Measurements from ENCODE around the gene DCST2.
"Not testable (repeated sequence)": the region's sequence is repeated elsewhere in the genome, so short reads cannot be mapped to it uniquely, and the experiment has no call there.

The DCST2 gene

GRCh38 chr1:154998818-154999570 is 34.6 kb downstream of the DCST2 start:
- peak; percentile 60 for DNase-seq (ENCODE audit: low read depth)

DNA sequence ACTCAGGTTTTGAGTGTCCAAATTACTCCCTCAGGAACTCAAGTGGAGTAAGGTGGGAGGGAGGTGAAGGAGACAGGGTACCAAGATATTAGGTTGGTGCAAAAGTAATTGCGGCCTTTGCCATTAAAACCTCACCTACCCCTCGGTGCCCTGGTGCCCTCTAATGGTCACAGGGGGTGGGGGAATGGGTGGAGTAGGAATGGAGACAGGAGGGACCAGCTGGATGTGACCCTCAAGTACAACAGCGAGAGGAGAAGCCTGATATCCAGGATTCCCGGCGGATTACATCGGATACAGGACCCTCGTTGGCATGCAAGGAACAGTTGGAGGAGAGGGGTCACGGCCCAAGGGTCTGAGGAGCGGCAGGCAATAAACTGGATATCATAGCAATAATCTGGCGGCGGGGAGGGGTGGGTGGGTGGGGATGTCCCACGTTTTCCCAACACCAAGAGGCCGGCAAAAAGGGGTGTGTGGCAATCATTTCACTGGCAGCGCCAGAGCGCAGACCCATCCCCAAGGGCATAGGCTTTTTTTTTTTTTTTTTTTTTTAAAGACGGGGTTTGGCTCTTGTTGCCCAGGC is 35.3 kb downstream of the DCST2 start:
- DNase-seq (ENCODE audit: low read depth): no peak

DNA sequence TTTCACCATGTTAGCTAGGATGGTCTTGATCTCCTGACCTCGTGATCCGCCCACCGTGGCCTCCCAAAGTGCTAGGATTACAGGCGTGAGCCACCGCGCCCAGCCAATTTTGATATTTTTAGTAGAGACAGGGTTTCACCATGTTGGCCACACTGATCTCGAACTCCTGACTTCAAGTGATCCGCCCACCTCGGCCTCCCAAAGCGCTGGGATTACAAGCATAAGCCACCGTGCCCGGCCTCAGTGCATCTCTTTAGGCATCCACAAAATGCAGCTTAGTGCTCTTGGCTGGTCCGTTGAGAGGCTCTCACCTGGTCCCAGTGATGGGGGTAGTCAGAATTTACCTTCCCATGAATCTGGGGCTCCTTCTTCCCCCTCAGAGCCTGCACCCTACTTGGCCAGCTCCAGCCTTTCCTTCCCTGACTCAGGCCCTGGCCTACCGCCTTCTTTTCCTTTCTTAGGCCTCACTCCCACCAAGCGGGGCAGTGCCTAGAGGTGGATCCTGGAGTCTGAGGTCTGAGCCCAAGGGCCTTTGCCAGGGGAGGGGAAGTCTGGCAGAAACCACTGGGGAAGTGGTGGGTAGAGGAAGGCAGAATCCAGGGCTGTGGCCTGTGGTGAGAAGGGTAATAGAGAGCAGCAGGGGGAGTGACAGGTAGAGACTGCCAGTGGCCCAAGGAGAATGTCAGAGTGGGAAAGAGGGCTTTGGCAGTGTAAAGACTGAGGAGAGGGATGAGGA is 36.4 kb downstream of the DCST2 start:
- DNase-seq (ENCODE audit: low read depth): no peak

DNA sequence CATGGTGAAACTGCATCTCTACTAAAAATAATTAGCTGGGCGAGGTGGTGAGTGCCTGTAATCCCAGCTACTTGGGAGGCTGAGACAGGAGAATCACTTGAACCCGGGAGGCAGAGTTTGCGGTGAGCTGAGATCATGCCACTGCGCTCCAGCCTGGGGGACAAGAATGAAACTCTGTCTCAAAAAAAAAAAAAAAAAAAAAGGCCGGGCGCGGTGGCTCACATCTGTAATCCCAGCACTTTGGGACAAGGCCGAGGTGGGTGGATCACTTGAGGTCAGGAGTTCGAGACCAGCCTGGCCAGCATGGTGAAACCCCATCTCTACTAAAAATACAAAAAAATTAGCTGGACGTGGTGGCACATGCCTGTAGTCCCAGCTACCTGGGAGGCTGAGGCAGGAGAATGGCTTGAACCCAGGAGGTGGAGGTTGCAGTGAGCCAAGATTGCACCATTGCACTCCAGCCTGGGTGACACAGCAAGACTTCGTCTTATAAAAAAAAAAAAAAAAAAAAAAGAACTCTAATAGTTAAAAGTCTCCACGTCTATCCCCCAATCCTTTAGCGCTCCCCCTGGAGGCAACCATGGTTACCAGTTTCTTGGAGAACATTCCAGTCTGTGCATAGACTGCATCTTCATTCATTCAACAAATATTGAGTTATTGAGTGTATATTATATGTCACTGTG is 38.1 kb downstream of the DCST2 start:
- not testable (repeated sequence) for DNase-seq (ENCODE audit: low read depth)

DNA sequence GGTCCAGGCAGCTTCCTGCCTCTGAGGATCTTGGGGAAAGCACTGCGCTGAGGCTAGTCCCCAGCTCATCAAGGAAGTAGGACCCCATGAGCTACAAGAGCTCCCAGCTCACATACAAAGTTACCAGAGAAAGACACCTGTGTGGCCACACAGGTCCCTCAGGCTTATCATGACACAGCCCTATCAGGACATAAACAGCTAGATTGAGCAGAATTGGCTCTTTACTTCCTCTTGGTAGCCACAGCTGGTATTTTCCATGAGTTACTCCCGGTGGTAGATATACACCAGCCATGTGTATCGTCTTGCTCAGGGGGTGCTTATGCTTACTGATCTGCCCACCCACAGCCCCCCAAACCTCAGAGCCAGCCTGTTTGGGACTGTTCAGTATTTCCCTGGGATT is 39.0 kb downstream of the DCST2 start:
- DNase-seq (ENCODE audit: low read depth): no peak

DNA sequence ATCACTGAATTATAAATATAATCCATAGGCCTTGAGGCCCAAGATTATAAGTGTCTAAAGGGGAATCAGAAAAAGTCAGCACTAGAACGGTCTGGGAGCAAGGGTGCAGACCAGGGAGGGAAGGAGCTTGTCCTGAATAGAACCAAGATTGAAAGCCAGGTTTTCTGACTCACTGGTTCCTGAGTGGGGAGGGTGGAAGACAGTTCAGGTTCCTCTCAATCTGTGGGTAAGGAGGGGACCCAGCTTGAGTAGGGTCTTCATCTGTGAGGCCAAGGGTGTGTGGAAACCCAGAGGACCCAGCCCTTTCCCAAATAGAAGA is 39.4 kb downstream of the DCST2 start:
- DNase-seq (ENCODE audit: low read depth): no peak

DNA sequence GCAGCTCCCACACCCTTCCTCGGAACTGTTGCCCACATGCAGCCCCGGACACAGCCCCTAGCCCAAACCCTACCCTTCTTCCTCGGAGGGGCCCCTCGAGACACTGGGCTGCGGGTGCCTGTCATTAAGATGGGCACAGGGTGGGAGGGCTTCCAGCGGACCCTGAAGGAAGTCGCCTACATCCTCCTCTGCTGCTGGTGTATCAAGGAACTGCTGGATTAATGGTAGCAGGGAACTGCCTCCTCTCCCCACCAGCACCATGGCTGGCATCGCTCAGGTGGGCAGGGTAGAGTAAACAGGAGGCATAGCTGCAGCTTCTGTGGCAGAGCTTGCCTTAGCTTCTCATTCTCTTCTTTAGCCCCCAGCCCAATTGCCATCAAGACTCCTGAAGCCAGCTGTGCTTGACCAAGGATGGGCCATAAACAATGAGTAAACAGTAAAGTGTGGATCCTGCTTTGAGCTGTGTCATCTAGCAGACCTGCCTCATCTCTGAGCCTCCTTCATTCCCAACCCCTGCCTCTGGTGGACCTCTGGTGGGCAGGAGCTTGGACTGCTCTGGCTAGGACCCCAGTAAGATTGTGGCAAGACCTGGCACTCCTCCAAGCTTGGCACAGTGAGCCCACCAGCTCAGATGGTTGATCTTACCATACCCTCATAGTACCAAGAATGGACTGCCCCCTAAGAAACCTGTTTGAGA is 39.9 kb downstream of the DCST2 start, which contains the start of gene LENEP:
TSS of gene LENEP (plus strand) at position 15 of the 697 bp plus-strand sequence. CDS start at position 37, 22 bp downstream.
- DNase-seq (ENCODE audit: low read depth): no peak

- no peak for DNase-seq (ENCODE audit: low read depth)
Observed at GRCh38 chr1:154992721-154993571, 40.6 kb downstream of the DCST2 start.

DNA sequence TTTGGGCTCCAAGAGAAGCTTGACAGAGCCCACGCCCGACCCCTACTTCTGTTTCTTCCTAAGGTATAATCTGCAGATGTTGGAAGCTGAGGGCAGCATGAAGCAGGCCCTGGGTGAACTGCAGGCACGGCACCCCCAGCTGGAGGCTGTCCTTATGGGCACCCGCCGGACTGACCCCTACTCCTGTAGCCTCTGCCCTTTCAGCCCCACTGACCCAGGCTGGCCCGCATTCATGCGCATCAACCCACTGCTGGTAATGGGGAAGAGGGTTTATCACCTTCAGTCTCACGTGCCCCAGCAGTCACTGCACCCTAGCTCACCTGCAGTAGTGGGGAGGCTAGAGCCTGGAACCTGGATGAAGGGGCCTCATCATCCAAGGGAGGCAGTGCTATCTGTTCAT is 43.3 kb downstream of the DCST2 start:
- DNase-seq (ENCODE audit: low read depth): no peak

- no peak for DNase-seq (ENCODE audit: low read depth)
Observed at GRCh38 chr1:154989195-154989860, 44.3 kb downstream of the DCST2 start.

- DNase-seq (ENCODE audit: low read depth): no peak
Observed at GRCh38 chr1:154988058-154988954, 45.3 kb downstream of the DCST2 start.

DNA sequence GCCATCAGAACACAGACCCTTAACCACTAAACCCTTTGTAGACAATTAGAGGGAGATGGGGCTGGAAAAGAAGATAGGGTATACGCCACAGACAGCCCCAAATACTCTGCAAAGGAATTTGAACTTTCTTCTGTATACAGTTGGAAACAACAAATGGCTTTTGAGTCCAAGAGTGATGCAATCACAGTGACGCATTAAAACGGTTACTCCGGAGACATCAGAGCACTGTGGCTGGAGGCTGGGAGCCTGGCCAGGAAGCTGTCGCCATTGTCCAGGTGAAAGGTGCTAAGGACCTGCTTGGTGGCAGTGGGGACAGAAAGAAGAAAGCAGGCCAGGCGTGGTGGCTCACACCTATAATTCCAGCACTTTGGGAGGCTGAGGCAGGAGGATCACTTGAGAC is 46.3 kb downstream of the DCST2 start:
- DNase-seq (ENCODE audit: low read depth): no peak

DNA sequence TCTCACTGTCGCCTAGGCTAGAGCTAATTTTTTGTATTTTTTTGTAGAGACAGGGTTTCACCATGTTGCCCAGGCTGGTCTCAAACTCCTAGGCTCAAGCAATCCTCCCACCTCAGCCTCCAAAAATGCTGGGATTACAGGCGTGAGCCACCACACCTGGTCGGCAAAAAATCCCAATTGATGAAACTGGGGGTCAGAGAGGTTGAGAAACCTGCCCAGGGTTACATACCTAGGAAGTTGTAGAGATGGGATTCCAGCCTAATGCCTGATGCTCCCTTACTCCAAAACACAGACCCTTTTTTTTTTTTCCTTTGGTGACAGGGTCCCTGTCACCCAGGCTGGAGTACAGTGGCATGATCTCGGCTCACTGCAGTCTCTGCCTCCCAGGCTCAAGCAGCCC is 46.8 kb downstream of the DCST2 start:
- DNase-seq (ENCODE audit: low read depth): not testable (repeated sequence)

DNA sequence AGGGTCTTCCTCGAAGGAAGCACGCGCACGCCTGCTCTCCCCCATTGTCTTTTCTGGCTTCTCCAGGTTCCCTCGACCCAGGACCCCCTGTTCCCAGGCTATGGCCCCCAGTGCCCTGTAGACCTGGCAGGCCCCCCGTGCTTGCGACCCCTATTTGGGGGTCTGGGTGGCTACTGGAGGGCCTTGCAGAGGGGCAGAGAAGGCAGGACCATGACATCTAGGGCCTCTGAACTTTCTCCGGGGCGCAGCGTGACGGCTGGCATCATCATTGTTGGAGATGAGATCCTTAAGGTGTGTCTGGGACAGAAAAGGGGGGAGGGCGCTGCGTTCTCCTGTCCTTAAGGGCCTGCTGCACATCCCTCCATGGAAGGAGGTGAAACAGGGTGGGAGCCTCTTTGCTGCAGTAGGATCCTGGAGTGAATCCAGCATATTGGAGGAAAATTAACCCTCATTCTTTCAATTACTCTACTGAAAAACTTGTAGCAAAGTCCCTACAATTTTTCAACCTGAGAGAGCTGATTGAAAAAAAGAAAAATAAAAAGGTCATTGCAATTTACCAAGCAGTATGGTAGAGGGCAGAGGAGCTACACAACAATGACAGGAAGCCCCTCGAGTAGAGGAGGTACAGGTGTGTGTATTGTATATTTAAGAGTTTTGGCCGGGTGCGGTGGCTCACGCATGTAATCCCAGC is 49.7 kb downstream of the DCST2 start:
- no peak for DNase-seq (ENCODE audit: low read depth)

- peak; percentile 89 for DNase-seq (ENCODE audit: low read depth)
Observed at GRCh38 chr1:154982897-154983648, 50.5 kb downstream of the DCST2 start, which contains the start of gene FLAD1. Gene FLAD1, plus strand, starts transcription at chr1:154983344. Its CDS starts 351 bp downstream, at chr1:154983695.

DNA sequence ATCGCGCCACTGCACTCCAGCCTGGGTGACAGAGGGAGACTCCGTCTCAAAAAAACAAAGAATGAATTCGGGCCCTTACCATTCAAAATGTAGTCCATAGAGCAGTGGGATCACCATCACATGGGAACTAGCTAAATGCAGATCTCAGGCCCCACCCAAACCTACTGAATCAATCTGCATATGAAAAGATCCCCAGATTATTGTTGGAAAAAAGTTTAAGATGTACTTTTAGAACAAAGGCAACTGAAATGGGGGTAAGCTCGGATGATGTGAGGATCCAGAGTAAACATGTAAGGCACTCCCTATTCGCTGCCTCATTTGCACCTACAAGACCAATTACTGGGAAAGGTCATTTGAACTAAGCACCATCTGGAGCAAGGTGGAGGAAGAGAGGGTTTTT is 51.2 kb downstream of the DCST2 start:
- DNase-seq (ENCODE audit: low read depth): no peak

GRCh38 chr1:154978360-154978759 is 55.2 kb downstream of the DCST2 start:
- DNase-seq (ENCODE audit: low read depth): no peak

GRCh38 chr1:154977762-154978161 is 55.8 kb downstream of the DCST2 start:
- not testable (repeated sequence) for DNase-seq (ENCODE audit: low read depth)

Measured in activated T-cell treated with anti-CD3 and anti-CD28 coated beads for 1 hour (primary cell).